ENCODE data around the gene MYO1A. TPM values are rescaled to one million over a fixed set of nuclear protein-coding genes. Genes with fewer than 3 reads are reported as not detected.

Gene MYO1A
- total and polyA plus RNA-seq, 2 of the 13 experiments (the other 11 are each of a cell fraction or from before 2014, with no cell fraction given): 5.3 to 6.0 TPM

- TF ChIP-seq, protein P1, sequence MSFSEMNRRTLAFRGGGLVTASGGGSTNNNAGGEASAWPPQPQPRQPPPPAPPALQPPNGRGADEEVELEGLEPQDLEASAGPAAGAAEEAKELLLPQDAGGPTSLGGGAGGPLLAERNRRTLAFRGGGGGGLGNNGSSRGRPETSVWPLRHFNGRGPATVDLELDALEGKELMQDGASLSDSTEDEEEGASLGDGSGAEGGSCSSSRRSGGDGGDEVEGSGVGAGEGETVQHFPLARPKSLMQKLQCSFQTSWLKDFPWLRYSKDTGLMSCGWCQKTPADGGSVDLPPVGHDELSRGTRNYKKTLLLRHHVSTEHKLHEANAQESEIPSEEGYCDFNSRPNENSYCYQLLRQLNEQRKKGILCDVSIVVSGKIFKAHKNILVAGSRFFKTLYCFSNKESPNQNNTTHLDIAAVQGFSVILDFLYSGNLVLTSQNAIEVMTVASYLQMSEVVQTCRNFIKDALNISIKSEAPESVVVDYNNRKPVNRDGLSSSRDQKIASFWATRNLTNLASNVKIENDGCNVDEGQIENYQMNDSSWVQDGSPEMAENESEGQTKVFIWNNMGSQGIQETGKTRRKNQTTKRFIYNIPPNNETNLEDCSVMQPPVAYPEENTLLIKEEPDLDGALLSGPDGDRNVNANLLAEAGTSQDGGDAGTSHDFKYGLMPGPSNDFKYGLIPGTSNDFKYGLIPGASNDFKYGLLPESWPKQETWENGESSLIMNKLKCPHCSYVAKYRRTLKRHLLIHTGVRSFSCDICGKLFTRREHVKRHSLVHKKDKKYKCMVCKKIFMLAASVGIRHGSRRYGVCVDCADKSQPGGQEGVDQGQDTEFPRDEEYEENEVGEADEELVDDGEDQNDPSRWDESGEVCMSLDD (CRISPR knock-in tag; IDR thresholded peaks at IDR 0.05; ENCODE audit: borderline replicate concordance): peak; percentile 21; the same call in 1 of the 2 replicates
- TF ChIP-seq, protein P2, sequence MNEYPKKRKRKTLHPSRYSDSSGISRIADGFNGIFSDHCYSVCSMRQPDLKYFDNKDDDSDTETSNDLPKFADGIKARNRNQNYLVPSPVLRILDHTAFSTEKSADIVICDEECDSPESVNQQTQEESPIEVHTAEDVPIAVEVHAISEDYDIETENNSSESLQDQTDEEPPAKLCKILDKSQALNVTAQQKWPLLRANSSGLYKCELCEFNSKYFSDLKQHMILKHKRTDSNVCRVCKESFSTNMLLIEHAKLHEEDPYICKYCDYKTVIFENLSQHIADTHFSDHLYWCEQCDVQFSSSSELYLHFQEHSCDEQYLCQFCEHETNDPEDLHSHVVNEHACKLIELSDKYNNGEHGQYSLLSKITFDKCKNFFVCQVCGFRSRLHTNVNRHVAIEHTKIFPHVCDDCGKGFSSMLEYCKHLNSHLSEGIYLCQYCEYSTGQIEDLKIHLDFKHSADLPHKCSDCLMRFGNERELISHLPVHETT (CRISPR knock-in tag; conservative IDR thresholded peaks at IDR 0.05): no peak
- TF ChIP-seq, protein P3, sequence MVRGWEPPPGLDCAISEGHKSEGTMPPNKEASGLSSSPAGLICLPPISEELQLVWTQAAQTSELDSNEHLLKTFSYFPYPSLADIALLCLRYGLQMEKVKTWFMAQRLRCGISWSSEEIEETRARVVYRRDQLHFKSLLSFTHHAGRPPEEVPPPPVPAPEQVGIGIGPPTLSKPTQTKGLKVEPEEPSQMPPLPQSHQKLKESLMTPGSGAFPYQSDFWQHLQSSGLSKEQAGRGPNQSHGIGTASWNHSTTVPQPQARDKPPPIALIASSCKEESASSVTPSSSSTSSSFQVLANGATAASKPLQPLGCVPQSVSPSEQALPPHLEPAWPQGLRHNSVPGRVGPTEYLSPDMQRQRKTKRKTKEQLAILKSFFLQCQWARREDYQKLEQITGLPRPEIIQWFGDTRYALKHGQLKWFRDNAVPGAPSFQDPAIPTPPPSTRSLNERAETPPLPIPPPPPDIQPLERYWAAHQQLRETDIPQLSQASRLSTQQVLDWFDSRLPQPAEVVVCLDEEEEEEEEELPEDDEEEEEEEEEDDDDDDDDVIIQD (CRISPR knock-in tag; IDR thresholded peaks at IDR 0.05; ENCODE audit: low read depth): no peak
- TF ChIP-seq HNRNPLL (IDR thresholded peaks at IDR 0.05; ENCODE audit: low read depth, low read length, poor library complexity, severe bottlenecking) (peak; percentile 53), ZNF281 (CRISPR knock-in tag; IDR thresholded peaks at IDR 0.05; ENCODE audit: borderline replicate concordance) (peak; percentile 58; the same call in 1 of the 2 replicates), HDAC1 (CRISPR knock-in tag; IDR thresholded peaks at IDR 0.05) (0 out of 2 replicates have a peak, but pooled peaks have one; percentile 27), TFE3 (CRISPR knock-in tag; IDR thresholded peaks at IDR 0.05) (no peak), SRSF4 (IDR thresholded peaks at IDR 0.05; ENCODE audit: low read depth, low read length, poor library complexity, severe bottlenecking) (no peak), PITX1 (CRISPR knock-in tag; IDR thresholded peaks at IDR 0.05) (0 out of 2 replicates have a peak, but pooled peaks have one; percentile 15), NFE2L1 (CRISPR knock-in tag; IDR thresholded peaks at IDR 0.05; ENCODE audit: borderline replicate concordance) (no peak), SATB2 (CRISPR knock-in tag; IDR thresholded peaks at IDR 0.05) (no peak), CSRNP2 (CRISPR knock-in tag; conservative IDR thresholded peaks at IDR 0.05; ENCODE audit: low read depth) (no peak)
Observed at GRCh38 chr12:57089271-57090245, 39.6 kb upstream of the MYO1A start (continued).

All from HepG2 (cell line).